GM11168 (cell line): ENCODE results near the gene GRHL1.
"Not testable (repeated sequence)": the region's sequence is repeated elsewhere in the genome, so short reads cannot be mapped to it uniquely, and the experiment has no call there.

Experiments
- in situ Hi-C: fragments of 300-500 bp; cut with MboI; formaldehyde crosslinking; loops from one replicate; pipeline ENCODE4 v1.12.0; 2022; ENCODE audit warnings: low sequenced_read_pairs; ENCODE audit not compliant: unreplicated experiment

The GRHL1 gene, protein sequence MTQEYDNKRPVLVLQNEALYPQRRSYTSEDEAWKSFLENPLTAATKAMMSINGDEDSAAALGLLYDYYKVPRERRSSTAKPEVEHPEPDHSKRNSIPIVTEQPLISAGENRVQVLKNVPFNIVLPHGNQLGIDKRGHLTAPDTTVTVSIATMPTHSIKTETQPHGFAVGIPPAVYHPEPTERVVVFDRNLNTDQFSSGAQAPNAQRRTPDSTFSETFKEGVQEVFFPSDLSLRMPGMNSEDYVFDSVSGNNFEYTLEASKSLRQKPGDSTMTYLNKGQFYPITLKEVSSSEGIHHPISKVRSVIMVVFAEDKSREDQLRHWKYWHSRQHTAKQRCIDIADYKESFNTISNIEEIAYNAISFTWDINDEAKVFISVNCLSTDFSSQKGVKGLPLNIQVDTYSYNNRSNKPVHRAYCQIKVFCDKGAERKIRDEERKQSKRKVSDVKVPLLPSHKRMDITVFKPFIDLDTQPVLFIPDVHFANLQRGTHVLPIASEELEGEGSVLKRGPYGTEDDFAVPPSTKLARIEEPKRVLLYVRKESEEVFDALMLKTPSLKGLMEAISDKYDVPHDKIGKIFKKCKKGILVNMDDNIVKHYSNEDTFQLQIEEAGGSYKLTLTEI

DNA sequence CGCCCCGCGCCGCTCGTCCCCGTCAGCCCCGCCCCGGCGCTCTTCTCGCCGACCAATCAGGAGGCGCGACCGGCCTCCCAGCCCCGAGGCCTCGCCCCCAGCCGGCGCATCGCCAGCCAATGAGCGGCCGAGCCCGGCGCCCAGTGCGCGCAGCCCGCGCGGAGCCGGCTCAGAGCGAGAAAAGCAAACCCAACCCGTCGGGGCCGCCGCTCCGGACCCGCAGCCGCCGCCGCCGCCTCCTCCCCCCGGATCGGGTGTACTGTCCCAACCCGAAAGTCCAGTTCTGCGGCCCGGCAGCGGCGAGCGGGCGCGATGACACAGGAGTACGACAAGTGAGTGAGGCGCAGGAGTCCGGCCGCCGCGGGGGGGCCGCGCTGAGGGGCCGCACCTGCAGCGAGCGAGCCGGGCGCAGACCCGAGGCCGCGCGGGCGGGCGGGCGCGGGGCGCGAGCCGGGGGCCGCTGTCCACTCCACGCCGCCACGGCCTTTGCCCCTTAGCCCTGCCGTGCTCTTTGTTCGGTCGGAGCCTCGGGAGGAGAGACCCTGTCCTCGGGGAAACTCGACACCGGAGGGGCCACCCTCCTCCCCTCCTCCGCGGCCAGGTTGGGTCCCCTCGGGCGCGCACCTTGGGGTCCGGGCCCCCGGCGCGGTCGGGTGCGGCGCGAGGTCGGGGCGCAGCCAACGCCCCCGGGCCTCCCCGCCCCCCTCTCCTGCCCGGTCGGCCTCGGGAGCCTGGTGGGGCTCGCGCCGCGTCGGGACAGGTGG is at the start of gene GRHL1:
TSS of gene GRHL1 (plus strand) at position 172 of the 764 bp plus-strand sequence. CDS start at position 313, 141 bp downstream.
- in situ Hi-C loops, result no loop called here

DNA sequence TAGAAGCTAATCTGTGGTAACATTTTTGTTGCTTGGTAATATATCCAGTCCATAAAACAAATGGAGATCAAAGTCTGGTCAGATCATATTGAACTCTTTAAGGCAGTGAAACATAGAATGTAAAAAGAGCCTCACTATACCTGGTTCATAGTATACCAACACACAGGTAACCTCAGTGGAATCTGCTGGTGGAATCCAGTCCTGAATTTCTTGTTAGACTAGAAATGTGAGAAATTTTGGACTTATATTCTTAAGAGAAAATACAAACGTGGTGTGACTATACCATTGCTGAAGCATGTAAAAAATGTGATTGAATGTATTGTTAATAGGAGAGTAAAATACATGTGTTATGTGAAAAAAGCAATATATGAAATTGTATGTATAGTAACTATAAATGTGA is 46.1 kb upstream of the GRHL1 start:
- in situ Hi-C loops, result no loop called here

DNA sequence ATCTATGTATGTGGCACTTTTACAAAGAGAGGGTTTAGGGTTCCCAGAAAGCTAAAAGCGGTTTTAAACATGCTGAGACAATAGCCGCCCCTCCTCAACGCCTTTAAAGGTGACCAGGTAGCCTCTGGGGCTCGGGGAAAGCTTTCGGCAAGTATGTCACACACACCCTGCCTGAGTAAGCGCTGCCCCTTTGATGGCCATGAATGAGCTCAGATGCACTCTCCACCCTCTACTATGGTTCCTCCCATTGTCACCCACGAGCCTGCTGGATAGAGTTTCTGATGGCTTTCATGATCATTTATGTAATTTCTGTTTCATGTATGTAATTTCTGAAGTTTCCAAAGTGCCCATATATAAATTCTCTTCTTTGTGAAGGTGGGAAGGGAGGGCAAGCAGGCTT is 44.1 kb upstream of the GRHL1 start:
- in situ Hi-C loops, result no loop called here

DNA sequence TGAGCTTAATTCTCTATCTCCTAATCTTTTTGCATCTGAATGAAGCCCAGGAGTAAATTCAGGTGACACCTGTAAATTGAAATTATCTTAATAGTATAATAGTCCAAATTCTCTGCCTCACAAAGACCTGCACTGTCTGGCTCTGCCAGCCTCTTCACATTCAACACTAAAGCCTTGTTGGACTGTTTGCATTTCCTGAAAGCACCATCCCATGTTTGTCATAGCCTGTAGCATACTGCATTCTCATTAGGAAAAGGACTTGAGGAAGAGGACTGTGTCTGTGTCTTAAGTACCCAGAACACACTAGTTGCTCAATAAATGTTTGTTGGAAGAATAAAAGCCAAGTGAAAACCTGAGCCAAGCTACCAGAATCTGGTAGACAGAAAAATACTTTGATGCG is 42.9 kb upstream of the GRHL1 start:
- in situ Hi-C loops, result no loop called here

DNA sequence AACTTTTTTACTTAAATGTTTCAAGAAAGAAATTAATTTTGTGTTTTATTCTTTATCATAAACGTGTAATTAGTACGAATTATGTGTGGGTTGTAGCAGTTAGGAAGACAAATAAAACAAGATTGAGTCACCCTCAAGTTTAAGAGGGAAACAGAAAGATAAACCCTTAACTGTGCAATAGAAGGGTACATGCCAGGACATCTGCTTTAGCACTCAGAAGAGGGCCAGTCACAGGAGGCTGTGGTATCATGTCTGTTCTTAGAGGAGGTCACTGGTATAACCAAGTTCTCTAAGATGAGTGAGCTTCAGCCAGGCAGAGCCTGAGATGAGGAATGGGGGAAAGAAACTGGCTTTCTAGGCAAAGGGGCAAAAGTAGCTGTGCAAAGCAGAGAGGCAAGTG is 42.4 kb upstream of the GRHL1 start:
- in situ Hi-C loops, result no loop called here

DNA sequence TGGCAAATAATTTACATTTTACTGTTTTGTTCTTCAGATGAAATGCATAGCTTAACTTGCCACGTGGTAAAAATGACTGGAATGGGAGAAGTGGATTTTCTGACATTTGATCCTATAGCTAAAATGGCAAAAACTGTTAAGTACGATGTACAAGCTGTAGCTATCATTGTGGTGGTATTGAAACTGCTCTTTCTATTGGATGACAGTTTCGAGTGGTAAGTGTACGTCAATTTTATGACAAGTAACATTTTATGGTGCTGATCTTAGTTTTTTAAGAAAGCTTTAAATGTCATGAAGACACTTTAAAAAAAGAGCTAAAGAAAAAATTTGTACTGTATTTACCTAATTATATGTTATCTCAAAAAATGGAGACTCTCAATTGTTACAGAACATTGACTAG is 40.8 kb upstream of the GRHL1 start:
- in situ Hi-C loops, result no loop called here

- in situ Hi-C loops, result no loop called here
Observed at GRCh38 chr2:9912468-9912867, 39.0 kb upstream of the GRHL1 start.

- in situ Hi-C loops, result no loop called here
Observed at GRCh38 chr2:9914384-9915065, 37.0 kb upstream of the GRHL1 start.

DNA sequence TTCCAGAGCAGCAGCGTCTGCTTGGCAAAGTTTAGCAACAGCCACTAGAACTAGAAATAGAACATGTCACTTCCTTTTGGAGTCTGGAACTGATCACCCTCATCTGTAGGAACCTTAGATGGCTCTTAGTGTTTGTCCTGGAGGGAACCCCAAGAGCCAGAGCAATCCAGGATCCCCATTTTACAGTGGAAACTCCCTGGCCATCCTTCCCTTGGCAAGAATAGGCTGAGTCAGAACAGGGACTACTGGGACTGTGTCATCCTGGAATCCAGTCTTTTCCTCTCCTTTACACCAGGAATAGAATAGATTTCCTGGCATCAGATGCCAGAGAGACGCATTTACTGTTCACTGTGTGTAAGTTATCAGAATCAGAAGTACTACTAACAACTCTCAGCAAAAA is 33.2 kb upstream of the GRHL1 start:
- in situ Hi-C loops, result no loop called here

DNA sequence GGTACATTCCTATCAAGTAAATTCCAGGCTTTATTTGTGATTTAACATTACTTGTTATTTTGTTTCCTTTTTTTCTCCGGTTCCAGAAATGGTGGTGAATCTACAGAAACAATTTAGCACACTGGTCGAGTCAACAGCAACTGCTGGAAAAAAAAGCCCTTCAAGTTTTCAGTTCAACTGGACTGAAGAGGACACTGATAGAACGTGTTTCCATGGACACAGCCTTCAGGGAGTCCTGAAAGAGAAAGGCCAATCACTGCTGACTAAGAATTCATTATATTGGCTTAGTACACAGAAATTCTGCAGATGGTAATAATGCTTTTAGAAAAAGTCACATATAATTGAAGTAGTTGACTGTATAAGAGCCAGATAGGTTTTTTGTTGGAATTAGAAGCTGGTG is 32.0 kb upstream of the GRHL1 start:
- in situ Hi-C loops, result no loop called here

DNA sequence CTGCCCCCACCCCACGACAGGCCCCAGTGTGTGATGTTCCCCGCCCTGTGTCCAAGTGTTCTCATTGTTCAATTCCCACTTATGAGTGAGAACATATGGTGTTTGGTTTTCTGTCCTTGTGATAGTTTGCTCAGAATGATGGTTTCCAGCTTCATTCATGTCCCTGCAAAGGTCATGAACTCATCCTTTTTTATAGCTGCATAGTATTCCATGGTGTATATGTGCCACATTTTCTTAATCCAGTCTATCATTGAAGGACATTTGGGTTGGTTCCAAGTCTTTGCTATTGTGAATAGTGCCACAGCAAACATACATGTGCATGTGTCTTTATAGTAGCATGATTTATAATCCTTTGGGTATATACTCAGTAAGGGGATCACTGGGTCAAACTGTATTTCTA is 24.5 kb upstream of the GRHL1 start:
- in situ Hi-C loops, result not testable (repeated sequence)

GRCh38 chr2:9937258-9937657 is 14.2 kb upstream of the GRHL1 start:
- in situ Hi-C loops, result no loop called here

DNA sequence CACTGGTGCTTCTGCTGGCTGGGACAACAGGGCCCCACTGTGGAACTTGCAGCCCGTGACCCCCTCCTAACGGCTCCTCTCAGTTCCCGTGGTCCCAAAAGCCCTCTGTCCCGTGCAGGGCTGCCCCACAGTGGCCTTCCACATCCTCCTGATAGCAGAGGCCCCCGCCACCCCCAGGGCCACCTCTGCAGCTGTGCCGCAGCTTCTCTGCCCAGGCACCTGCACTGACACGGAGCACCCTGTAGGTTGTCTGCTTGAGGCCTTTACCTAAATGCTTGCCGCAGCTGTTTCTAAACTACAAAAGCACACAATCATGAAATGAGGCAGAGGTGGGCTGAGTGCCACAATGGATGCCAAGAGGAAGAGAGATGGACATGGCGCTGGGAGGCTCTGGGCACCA is 13.5 kb upstream of the GRHL1 start:
- in situ Hi-C loops, result no loop called here

GRCh38 chr2:9939587-9940485 is 11.7 kb upstream of the GRHL1 start:
- in situ Hi-C loops, result no loop called here

DNA sequence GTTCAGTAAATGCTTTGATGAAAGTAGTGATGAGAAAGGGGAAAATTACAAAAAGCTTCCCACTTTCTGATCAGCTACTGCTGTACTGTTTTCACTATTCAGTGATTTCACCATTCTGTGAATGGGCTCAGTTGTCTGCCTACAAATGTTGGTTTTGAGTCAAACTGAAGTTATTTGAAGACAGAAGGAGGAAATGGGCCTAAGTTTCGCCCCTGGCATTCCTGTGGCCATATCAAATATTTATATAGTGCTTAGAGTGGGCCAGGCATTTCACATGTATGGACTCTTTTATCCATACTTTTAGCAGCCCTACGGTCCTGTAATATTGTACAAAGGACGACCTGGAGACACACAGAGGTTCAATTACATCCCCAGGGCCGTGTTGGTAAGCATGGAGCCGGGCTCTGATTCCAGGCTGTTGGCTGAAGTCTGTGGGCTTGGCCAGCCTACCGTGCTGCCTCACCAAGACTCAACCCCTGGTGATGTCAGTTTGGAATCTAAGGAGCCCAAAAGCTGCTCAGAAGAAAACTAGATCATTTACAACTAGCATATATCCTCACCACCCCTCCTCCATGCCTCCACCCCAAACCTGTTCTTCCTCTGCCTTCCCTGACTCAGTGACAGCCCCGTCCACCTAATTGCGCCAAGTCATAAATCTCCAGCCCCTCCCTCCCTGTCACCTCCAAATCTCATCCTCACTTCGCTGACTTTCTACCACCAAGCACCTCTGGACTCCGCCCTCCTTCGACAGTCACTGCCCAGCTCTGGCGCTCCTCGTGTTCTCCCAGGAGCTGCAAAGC is 10.1 kb upstream of the GRHL1 start:
- in situ Hi-C loops, result no loop called here

GRCh38 chr2:9941996-9942390 is 9.5 kb upstream of the GRHL1 start:
- in situ Hi-C loops, result no loop called here

DNA sequence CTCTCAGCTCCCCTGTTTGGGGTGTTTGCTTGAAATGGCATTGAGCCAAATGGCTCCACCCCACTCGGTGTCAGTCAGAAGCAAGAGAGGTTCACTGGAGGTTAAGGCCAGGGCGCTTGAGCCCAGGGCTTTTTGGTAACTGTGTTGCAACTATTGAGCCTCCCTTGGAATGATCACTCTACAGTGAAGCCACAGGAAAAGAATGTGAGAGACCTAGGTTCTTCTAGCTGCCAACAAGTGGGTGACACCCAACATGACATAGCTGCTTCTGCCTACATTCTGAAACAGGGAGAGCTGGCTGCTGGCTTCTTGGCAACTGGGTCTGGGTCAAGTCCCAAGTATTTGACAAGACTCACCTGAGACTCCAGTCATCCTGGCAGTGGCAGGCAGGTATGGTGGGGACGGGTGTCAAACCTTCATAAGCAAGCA is 7.1 kb upstream of the GRHL1 start:
- in situ Hi-C loops, result no loop called here

GRCh38 chr2:9945596-9945995 is 5.9 kb upstream of the GRHL1 start:
- in situ Hi-C loops, result no loop called here

DNA sequence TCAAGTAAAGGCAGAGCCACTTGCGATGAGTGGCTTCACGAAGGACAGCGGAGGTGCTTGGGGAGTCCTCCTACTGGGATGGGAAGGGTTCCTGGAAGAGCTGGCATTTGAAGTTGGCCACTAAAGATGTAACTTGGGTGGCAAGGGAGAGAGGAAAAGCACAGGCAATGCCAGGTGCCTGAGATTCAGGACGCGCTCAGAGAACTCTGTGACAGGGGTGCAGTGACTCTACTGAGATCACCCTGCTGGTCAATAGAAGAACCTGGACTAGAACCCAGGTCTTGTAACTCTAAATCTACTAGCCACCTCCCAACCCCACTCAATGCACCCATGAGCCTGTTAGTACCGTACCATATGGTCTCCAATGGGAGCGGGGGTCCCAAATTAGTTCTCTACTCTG is 5.4 kb upstream of the GRHL1 start:
- in situ Hi-C loops, result no loop called here
